PC-3 (cell line): ENCODE data around the gene VSTM2L. TPM values are rescaled to one million over a fixed set of nuclear protein-coding genes. Genes with fewer than 3 reads are reported as not detected.

Experiments used
- ATAC-seq: fragments of 200-7000 bp; cut with Tn5 transposase; 2 replicates; pipeline ENCODE4 v1.9.1; 2020; ENCODE audit warnings: mild to moderate bottlenecking, moderate library complexity
- BruUV-seq: library from RNA; stranded (reverse); fragments of 400-500 nt; replicated peaks from 2 replicates; lab custom pipeline; 2021; lab: Mats Ljungman, UMichigan
- CTCF ChIA-PET: fragments of 300-600 bp; sonication (Branson Sonifier 250); formaldehyde crosslinking; loops from one replicate; lab custom pipeline; 2022; ENCODE audit warnings: antibody characterized with exemption; lab: Charles Lee
- POLR2A ChIA-PET: fragments of 300-600 bp; sonication (Branson Sonifier 250); formaldehyde crosslinking; loops from one replicate; lab custom pipeline; 2022; ENCODE audit warnings: antibody characterized with exemption; ENCODE audit not compliant: unreplicated experiment; lab: Charles Lee
- DNase-seq: peaks from one replicate; pipeline ENCODE4 v3.0.0-alpha.2; 2015
- H2AFZ ChIP-seq: fragments of 300-600 bp; sonication (generic); 2 replicates; pipeline ENCODE4 v1.6.0; 2016; ENCODE audit warnings: antibody characterized with exemption, low read length
- H3F3A ChIP-seq: fragments of 300-600 bp; sonication (generic); one replicate; pipeline ENCODE4 v1.6.0; 2017; ENCODE audit warnings: antibody characterized with exemption, low read length, control low read depth, mild to moderate bottlenecking; ENCODE audit not compliant: unreplicated experiment
- H3K27ac ChIP-seq: fragments of 300-600 bp; sonication (generic); 2 replicates; pipeline ENCODE4 v1.5.1; 2016; ENCODE audit warnings: mild to moderate bottlenecking, low read length
- H3K27me3 ChIP-seq: fragments of 300-600 bp; sonication (generic); 2 replicates; pipeline ENCODE4 v1.6.1; 2016; ENCODE audit warnings: low read length, mixed read lengths
- H3K36me3 ChIP-seq: fragments of 300-600 bp; sonication (generic); 2 replicates; pipeline ENCODE4 v1.6.1; 2016; ENCODE audit warnings: low read depth, mixed run types, low read length, mixed read lengths
- H3K4me1 ChIP-seq: fragments of 300-600 bp; sonication (generic); 2 replicates; pipeline ENCODE4 v1.5.1; 2016; ENCODE audit warnings: low read length; ENCODE audit not compliant: insufficient read depth
- H3K4me2 ChIP-seq: fragments of 300-600 bp; sonication (generic); 2 replicates; pipeline ENCODE4 v1.6.0; 2016; ENCODE audit warnings: low read length
- H3K4me3 ChIP-seq: fragments of 300-600 bp; sonication (generic); 2 replicates; pipeline ENCODE4 v1.5.1; 2016; ENCODE audit warnings: mild to moderate bottlenecking, low read length, mixed read lengths
- H3K79me2 ChIP-seq: fragments of 300-600 bp; sonication (generic); 2 replicates; pipeline ENCODE4 v1.6.1; 2017; ENCODE audit warnings: low read length, mixed read lengths
- H3K9ac ChIP-seq: fragments of 300-600 bp; sonication (generic); 2 replicates; pipeline ENCODE4 v1.6.0; 2016; ENCODE audit warnings: mild to moderate bottlenecking, low read length
- H3K9me2 ChIP-seq: fragments of 300-600 bp; sonication (generic); replicated peaks from 2 replicates; pipeline ENCODE4 v1.6.1; 2016; ENCODE audit warnings: mixed run types, low read length, mixed read lengths
- H3K9me3 ChIP-seq: fragments of 300-600 bp; sonication (generic); 2 replicates; pipeline ENCODE4 v1.6.1; 2016; ENCODE audit warnings: low read length, mixed read lengths
- H4K20me1 ChIP-seq: fragments of 300-600 bp; sonication (generic); 2 replicates; pipeline ENCODE4 v1.6.1; 2016; ENCODE audit warnings: low read length, mixed read lengths
- EZH2 ChIP-seq: fragments of 300-600 bp; sonication (generic); IDR thresholded peaks from one replicate; pipeline ENCODE4 v1.6.1; 2017; ENCODE audit warnings: antibody characterized with exemption, mild to moderate bottlenecking, low read length; ENCODE audit not compliant: unreplicated experiment
- EZH2phosphoT487 ChIP-seq: fragments of 300-600 bp; sonication (generic); IDR thresholded peaks from 2 replicates; pipeline ENCODE4 v1.6.1; 2018; ENCODE audit warnings: mild to moderate bottlenecking, antibody characterized with exemption, low read length, borderline replicate concordance
- intact Hi-C: fragments of 100-400 bp; cut with micrococcal nuclease; formaldehyde crosslinking; loops from 2 replicates; pipeline ENCODE4 v1.9.0; 2023
- total RNA-seq: library from RNA; depleted of rRNA; stranded (reverse); fragments of >200 nt; gene quantifications from 2 replicates; pipeline ENCODE4 v1.2.3, GENCODE V29; 2014
- TF ChIP-seq, protein P1 (sequence below): fragments of 300-600 bp; sonication (generic); conservative IDR thresholded peaks from 2 replicates; pipeline ENCODE4 v1.5.1; 2017; ENCODE audit warnings: antibody characterized with exemption, low read depth, mild to moderate bottlenecking, low read length

The VSTM2L gene
- total RNA-seq, 1 experiment from 2014 or later, result 45.8 TPM

DNA sequence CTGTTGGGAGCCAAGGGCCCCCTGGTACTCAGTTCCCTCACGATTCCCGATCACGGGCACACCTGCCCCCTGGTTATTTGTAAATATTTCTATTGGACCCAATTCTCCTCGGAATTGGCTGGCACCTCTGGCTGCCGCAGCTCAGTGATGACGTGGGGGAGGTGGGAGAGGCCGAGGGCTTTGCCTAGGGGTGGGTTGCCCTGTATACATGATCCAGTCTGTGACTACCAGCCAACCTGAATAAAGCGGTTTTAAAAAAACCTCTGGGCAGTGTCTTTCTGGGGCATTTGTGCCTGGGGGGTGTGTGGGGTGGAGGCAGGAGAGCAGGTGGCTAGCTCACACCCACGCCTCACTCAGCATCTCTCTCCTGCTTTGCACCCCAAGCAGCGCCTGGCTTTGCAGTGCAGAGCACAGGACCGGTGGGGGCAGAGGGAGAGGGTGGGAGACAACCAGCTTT, 42.2 kb downstream of the VSTM2L start:
- Histone ChIP-seq H3K9ac (no peak overlapping the region), H3K27ac (no peak overlapping the region), H2AFZ (no peak overlapping the region), H3K9me2 (no peaks in the 10 kb centered on the region), H3K4me3 (no peak overlapping the region), H3K36me3 (no peaks in the 10 kb centered on the region), H3F3A (no peaks in the 10 kb centered on the region), H3K27me3 (no peaks in the 10 kb centered on the region), H3K79me2 (no peaks in the 10 kb centered on the region), H3K9me3 (no peaks in the 10 kb centered on the region), H3K4me1 (no peaks in the 10 kb centered on the region), H3K4me2 (no peak overlapping the region), H4K20me1 (no peaks in the 10 kb centered on the region)
- DNase-seq (no peak), ATAC-seq (peak; percentile 32)
- CTCF ChIA-PET, result interaction anchor here (0.6 kb wide), 1 partner anchor 49 kb away, joined by 4 read pairs; no protein-coding TSS in a partner anchor
- POLR2A ChIA-PET, result no interaction called here
- BruUV-seq, result no TSS peak
- TF ChIP-seq, protein P1, sequence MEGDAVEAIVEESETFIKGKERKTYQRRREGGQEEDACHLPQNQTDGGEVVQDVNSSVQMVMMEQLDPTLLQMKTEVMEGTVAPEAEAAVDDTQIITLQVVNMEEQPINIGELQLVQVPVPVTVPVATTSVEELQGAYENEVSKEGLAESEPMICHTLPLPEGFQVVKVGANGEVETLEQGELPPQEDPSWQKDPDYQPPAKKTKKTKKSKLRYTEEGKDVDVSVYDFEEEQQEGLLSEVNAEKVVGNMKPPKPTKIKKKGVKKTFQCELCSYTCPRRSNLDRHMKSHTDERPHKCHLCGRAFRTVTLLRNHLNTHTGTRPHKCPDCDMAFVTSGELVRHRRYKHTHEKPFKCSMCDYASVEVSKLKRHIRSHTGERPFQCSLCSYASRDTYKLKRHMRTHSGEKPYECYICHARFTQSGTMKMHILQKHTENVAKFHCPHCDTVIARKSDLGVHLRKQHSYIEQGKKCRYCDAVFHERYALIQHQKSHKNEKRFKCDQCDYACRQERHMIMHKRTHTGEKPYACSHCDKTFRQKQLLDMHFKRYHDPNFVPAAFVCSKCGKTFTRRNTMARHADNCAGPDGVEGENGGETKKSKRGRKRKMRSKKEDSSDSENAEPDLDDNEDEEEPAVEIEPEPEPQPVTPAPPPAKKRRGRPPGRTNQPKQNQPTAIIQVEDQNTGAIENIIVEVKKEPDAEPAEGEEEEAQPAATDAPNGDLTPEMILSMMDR, result no peak
- TF ChIP-seq EZH2 (no peak), EZH2phosphoT487 (no peak)
- intact Hi-C loops, result no loop called here

DNA sequence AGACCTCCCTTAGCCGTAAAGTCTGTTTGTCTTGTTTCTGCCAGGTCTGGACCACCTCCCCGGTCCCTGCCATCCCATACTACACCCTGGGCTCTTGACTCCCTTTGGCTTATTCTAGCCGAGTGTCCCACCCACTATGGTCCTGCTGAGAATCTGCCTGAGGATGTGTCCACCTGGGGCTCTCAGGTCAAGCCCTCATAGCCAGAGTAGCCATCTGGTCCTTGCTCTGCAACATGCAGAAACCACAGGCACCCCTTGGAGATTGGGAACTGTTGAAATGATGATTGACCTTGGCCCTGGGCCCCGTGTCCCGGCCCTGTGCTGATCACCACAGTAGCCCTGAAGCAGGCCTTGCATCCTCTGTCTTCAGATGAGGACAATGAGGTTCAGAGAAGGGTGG, 44.0 kb downstream of the VSTM2L start:
- BruUV-seq, result no TSS peak
- intact Hi-C loops, result no loop called here
- CTCF ChIA-PET, result no interaction called here
- Histone ChIP-seq H2AFZ (no peak overlapping the region), H3K4me2 (no peak overlapping the region), H3K4me1 (no peaks in the 10 kb centered on the region), H4K20me1 (no peaks in the 10 kb centered on the region), H3K9ac (no peak overlapping the region), H3K27ac (no peak overlapping the region), H3K4me3 (no peak overlapping the region), H3K27me3 (no peaks in the 10 kb centered on the region), H3K9me3 (no peaks in the 10 kb centered on the region), H3K9me2 (no peaks in the 10 kb centered on the region), H3F3A (no peaks in the 10 kb centered on the region), H3K79me2 (no peaks in the 10 kb centered on the region), H3K36me3 (no peaks in the 10 kb centered on the region)
- TF ChIP-seq, protein P1, result no peak
- TF ChIP-seq EZH2phosphoT487 (no peak), EZH2 (no peak)
- ATAC-seq, result no peak
- no peak for DNase-seq
- POLR2A ChIA-PET, result no interaction called here

DNA sequence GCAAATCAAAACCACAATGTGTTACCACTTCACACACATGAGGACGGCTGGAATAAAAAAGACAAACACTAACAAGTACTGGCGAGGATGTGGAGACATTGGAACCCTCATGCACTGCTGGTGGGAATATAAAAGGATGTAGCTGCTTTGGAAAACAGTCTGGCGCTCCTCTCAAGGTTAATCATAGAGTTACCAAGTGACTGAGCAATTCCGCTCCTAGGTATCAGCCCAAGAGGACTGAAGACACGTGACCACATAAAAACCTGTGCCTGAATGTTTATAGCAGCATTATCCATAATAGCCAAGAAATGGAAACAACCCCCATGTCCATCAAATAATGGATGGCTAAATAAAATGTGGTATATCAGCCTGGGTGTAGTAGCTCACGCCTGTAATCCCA, 45.0 kb downstream of the VSTM2L start:
- Histone ChIP-seq H3K9me3 (no peaks in the 10 kb centered on the region), H3K9ac (no peak overlapping the region), H3K9me2 (no peaks in the 10 kb centered on the region), H4K20me1 (no peaks in the 10 kb centered on the region), H2AFZ (no peak overlapping the region), H3K27ac (no peak overlapping the region), H3K4me2 (no peak overlapping the region), H3F3A (no peaks in the 10 kb centered on the region), H3K4me3 (no peak overlapping the region), H3K27me3 (no peaks in the 10 kb centered on the region), H3K4me1 (no peaks in the 10 kb centered on the region), H3K79me2 (no peaks in the 10 kb centered on the region), H3K36me3 (no peaks in the 10 kb centered on the region)
- ChIA-PET POLR2A (no interaction called here), CTCF (interaction anchor here (0.6 kb wide), 1 partner anchor 49 kb away, joined by 3 read pairs; no protein-coding TSS in a partner anchor)
- intact Hi-C loops, result no loop called here
- TF ChIP-seq EZH2phosphoT487, result no peak
- TF ChIP-seq, protein P1, result no peak
- no peak for TF ChIP-seq EZH2
- no TSS peak for BruUV-seq
- ATAC-seq (no peak), DNase-seq (no peak)
